ENCODE measurements around the gene DONSON.

Gene DONSON

GRCh38 chr21:33531007-33531406, 57.5 kb downstream of the DONSON start:
- H3K4me1 Mint-ChIP-seq = no peaks in the 10 kb centered on the region
- H3K27ac Mint-ChIP-seq = no peak overlapping the region
- peaks cover 74% of the 10 kb centered on the region for H3K36me3 Mint-ChIP-seq (ENCODE audit: low read depth)
- H3K9me3 Mint-ChIP-seq = no peaks in the 10 kb centered on the region
- no peaks in the 10 kb centered on the region for H3K27me3 Mint-ChIP-seq (ENCODE audit: low read depth)
- H3K4me3 Mint-ChIP-seq = no peak overlapping the region
- TF ChIP-seq CTCF (IDR thresholded peaks at IDR 0.05; ENCODE audit: unreplicated experiment in 3 of 3) = no peak
